SJCRH30 (cell line): ENCODE results near the gene RSPRY1. TPM values are rescaled to one million over a fixed set of nuclear protein-coding genes. Genes with fewer than 3 reads are reported as not detected.
A peak's percentile ranks its signal among the peaks of the same experiment; 100 is the strongest.

Source experiments
- DNase-seq, 2 experiments: peaks; one replicate each; pipeline ENCODE4 v3.0.0-alpha.2; 2015 to 2020
- H3K27ac ChIP-seq: fragments of 250-450 bp; sonication (Bioruptor Pico); 2 replicates; pipeline ENCODE4 v1.5.1; 2020; ENCODE audit warnings: mild to moderate bottlenecking, moderate library complexity
- H3K27me3 ChIP-seq: fragments of 250-450 bp; sonication (Bioruptor Pico); 2 replicates; pipeline ENCODE4 v1.5.1; 2020; ENCODE audit warnings: mild to moderate bottlenecking, moderate library complexity
- H3K36me3 ChIP-seq: fragments of 250-450 bp; sonication (Bioruptor Pico); 2 replicates; pipeline ENCODE4 v1.5.1; 2020; ENCODE audit warnings: mild to moderate bottlenecking, moderate library complexity
- H3K4me1 ChIP-seq: fragments of 250-450 bp; sonication (Bioruptor Pico); 2 replicates; pipeline ENCODE4 v1.5.1; 2020; ENCODE audit warnings: mild to moderate bottlenecking, moderate library complexity
- H3K4me3 ChIP-seq: fragments of 250-450 bp; sonication (Bioruptor Pico); 2 replicates; pipeline ENCODE4 v1.5.1; 2020; ENCODE audit warnings: mild to moderate bottlenecking, moderate library complexity
- H3K9me3 ChIP-seq: fragments of 250-450 bp; sonication (Bioruptor Pico); replicated peaks from 2 replicates; pipeline ENCODE4 v1.5.1; 2020; ENCODE audit warnings: mild to moderate bottlenecking, moderate library complexity
- total RNA-seq: library from RNA; depleted of rRNA; stranded (reverse); fragments of >200 nt; shearing (Covaris generic); gene quantifications from 2 replicates; pipeline ENCODE4 v1.2.3, GENCODE V29; 2014; rRNA removed

Gene RSPRY1
- 49.9 and 50.8 TPM in 2 replicates for total RNA-seq

DNA sequence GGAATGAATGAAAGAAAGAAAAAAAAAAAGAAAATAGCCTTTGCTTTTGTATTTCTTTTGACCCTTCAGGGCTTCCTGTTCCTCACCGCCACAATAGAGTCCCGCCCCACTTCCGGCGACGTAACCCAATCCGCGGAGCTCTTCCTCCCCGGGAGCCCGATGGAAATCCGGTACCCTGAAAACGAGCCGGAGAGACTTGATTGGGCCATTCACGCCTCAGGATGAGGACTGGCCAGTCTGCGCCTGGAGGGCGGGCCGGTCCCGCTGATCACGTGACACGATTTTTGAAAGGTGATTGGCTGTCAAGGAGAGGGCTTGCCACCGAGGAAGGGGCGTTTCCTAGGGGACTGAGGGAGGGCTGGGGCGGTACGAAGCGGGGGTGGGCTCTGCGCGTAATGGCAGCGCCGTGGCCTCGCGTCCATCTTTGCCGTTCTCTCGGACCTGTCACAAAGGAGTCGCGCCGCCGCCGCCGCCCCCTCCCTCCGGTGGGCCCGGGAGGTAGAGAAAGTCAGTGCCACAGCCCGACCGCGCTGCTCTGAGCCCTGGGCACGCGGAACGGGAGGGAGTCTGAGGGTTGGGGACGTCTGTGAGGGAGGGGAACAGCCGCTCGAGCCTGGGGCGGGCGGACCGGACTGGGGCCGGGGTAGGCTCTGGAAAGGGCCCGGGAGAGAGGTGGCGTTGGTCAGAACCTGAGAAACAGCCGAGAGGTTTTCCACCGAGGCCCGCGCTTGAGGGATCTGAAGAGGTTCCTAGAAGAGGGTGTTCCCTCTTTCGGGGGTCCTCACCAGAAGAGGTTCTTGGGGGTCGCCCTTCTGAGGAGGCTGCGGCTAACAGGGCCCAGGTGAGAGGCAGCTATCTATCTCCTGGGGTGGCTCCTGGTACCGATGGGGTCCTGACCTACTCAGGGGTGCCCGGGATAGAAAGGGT, at the start of gene RSPRY1, which contains the start of gene PSME3IP1:
Gene RSPRY1, plus strand, starts transcription at position 385 of the 927 bp plus-strand sequence. CDS start 18,330 bp downstream, outside the sequence.
Gene PSME3IP1, minus strand, starts transcription at position 95 of the 927 bp plus-strand sequence. CDS start 12,185 bp downstream, outside the sequence.
- Histone ChIP-seq H3K9me3 (no peaks in the 10 kb centered on the region), H3K36me3 (no peaks in the 10 kb centered on the region)
- DNase-seq, result peak; percentile 100

DNA sequence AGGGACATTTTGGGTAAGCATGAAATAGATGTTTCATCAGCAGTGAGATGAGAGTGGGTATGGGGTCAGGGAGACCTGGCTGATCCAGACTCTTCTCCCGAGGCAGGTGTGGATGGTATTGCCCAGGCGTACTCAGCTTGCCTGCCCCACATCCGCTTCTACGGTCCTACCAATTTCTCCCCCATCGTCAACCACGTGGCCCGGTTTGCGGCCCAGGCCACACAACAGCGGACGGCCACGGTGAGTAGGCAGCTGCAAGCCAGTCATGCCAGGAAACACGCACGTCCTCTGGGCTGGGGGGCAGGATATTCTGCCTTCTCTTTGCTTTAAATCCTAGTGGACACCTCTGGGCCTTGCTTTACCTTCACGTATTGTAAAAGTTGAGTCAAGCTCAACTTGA, 49.1 kb upstream of the RSPRY1 start:
- no peaks in the 10 kb centered on the region for H3K27me3 ChIP-seq
- no peaks in the 10 kb centered on the region for H3K36me3 ChIP-seq
- DNase-seq, result no peak
- H3K27ac ChIP-seq, result no peak overlapping the region
- no peaks in the 10 kb centered on the region for H3K9me3 ChIP-seq
- no peak overlapping the region for H3K4me3 ChIP-seq
- no peaks in the 10 kb centered on the region for H3K4me1 ChIP-seq

More for the DNA sequence above, at the start of gene RSPRY1, which contains the start of gene PSME3IP1:
- Histone ChIP-seq H3K4me1 (peaks cover 16% of the 10 kb centered on the region), H3K4me3 (peak within 1 kb of the TSS; percentile 78), H3K27me3 (no peaks in the 10 kb centered on the region), H3K27ac (peak within 1 kb of the TSS; percentile 81)

DNA sequence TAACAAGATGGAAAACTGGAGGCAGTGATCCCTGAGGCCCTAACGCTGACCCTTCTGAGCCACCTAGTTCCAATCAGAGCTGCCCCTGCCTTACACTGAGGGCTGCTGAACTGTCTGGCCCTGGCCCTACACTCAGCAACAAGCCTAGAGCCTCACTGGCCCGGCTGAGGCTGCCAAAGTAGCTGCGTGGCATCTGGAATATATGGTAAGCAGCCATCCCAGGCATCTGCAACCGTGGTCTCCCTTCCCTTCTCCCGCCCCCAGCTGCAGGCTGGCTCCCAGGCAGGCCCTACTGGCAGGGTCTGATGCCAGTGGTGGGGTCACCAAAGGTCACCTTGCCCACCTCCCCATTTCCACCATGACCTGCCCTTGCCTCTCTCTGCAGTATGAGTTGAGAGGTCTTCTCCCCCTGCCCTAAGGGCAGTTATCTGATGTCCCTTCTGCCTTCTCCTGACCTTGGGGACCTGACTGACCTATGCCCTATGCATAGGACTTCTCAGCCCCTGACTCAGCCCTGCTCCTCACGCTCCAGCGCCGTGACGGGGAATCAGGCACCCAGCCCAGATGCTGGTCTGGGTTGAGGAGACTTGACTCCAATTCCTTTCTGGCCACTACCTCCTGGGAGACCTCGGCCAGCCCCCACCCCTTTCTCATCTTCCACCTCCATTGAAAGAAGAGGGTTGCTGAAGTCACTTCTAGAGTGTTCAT, 48.4 kb upstream of the RSPRY1 start:
- no peaks in the 10 kb centered on the region for H3K4me1 ChIP-seq
- no peaks in the 10 kb centered on the region for H3K36me3 ChIP-seq
- no peaks in the 10 kb centered on the region for H3K9me3 ChIP-seq
- no peaks in the 10 kb centered on the region for H3K27me3 ChIP-seq
- no peak overlapping the region for H3K4me3 ChIP-seq
- no peak overlapping the region for H3K27ac ChIP-seq
- no peak for DNase-seq

DNA sequence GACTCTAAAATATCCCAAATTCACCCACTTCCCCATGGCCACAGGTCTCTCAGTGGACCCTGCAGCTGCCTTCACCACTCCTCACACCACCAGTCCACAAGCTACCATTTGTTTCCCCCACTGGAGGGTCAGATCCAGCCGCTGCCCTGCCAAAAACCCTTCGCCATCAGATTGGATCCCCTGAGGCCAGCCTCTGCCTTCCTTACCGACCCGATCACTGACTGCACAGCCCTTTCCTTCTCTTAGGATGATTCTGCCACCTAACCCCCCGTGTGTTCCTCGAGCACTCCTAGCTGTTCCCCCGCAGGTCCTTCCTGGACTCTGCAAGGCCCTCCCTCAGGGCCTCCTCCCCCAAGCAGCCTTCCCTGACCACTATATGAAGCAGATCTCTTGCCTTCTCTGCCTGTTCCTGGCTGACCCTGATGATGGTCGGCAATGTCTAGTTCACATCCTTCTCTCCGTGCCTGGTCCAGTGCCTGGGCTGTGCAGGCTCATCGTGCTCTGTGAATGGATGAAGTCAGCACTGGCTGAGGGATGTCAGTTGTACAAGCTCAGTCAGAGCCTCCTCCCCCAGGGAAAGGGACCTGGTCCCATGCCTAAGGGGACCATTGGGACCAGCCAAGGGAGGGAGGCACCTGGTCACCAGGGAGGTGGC, 47.7 kb upstream of the RSPRY1 start:
- Histone ChIP-seq H3K27ac (no peak overlapping the region), H3K9me3 (no peaks in the 10 kb centered on the region), H3K36me3 (no peaks in the 10 kb centered on the region), H3K4me1 (no peaks in the 10 kb centered on the region), H3K27me3 (no peaks in the 10 kb centered on the region), H3K4me3 (no peak overlapping the region)
- DNase-seq, result no peak

DNA sequence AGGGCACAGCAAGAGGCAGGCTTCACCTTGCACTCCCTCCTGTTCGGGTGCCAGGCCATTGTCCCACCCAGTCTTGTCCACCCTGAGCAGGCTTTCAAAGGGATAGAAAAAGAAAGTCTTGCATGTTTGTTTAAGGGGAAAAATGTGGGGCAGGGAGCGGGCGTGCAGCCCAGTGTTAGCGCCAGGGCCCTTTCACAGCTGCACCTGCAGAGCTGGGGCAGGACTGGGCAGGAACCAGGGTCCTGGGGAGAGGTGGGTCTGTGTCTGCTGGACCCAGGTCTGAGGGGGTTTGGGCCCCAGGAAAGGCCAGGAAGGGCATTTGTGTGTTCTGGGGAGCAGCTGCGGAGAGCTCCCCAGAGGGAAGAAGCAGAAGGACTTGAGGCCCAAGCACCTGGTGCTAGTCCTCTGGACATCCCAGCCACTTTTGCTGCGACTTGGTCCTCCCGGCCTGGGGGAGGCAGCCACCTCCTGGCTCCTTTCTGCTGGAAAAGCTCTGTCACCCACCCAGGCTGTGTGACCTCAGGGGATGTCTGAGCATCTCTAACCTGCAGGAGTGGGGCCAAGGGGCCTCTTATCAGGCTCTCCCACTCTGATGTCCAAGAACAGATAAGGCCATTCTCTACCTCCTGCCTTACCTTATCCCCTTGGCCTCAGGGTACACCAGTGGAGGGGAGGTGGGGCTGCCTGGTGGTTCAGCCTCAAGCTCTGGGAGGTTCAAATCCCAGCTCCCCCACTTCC, 45.0 kb upstream of the RSPRY1 start:
- no peak overlapping the region for H3K4me3 ChIP-seq
- no peak for DNase-seq
- no peak overlapping the region for H3K27ac ChIP-seq
- H3K36me3 ChIP-seq, result no peaks in the 10 kb centered on the region
- no peaks in the 10 kb centered on the region for H3K4me1 ChIP-seq
- H3K27me3 ChIP-seq, result no peaks in the 10 kb centered on the region
- no peaks in the 10 kb centered on the region for H3K9me3 ChIP-seq

DNA sequence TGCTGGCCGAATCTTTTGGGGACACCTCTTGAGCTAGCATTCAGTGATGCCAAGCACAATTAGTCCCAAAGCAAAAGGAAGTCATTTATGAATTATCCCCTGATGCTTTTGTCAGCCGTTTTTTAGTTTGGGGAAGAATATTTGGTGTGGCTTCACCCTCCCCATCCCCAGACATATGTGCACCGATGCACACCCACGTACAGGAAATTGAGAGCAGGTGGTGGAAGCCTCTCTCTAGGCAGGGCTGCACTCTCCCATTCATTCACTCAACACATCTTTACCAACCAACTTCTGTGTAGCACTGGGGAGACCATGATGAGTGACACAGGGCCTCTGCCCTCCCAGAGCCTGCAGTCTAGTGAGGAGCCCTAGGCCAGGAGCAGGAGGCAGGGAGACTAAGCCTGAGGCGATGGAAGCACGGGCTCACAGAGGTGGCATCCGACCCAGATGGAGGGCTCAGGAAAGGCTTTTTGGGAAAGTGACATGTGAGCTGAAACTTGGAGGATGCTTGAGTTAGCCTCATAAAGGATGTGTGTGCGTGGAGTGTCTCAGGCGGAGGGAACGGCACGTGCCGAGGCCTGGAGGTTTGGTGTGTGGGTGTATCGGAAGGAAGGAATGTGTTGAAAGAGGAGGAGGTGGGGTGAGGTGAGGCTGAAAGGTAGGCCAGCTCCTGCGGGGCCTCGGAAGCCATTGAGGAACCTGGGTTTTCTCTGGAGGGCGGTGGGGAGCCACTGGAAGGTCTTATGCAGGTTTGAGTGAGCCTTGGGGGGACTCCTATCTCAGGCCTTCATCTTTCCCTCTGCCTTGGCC, 44.1 kb upstream of the RSPRY1 start:
- H3K27ac ChIP-seq, result no peak overlapping the region
- H3K4me3 ChIP-seq, result no peak overlapping the region
- DNase-seq, result no peak
- no peaks in the 10 kb centered on the region for H3K9me3 ChIP-seq
- no peaks in the 10 kb centered on the region; the same call in 1 of the 2 replicates for H3K4me1 ChIP-seq
- H3K36me3 ChIP-seq, result no peaks in the 10 kb centered on the region
- no peaks in the 10 kb centered on the region for H3K27me3 ChIP-seq

DNA sequence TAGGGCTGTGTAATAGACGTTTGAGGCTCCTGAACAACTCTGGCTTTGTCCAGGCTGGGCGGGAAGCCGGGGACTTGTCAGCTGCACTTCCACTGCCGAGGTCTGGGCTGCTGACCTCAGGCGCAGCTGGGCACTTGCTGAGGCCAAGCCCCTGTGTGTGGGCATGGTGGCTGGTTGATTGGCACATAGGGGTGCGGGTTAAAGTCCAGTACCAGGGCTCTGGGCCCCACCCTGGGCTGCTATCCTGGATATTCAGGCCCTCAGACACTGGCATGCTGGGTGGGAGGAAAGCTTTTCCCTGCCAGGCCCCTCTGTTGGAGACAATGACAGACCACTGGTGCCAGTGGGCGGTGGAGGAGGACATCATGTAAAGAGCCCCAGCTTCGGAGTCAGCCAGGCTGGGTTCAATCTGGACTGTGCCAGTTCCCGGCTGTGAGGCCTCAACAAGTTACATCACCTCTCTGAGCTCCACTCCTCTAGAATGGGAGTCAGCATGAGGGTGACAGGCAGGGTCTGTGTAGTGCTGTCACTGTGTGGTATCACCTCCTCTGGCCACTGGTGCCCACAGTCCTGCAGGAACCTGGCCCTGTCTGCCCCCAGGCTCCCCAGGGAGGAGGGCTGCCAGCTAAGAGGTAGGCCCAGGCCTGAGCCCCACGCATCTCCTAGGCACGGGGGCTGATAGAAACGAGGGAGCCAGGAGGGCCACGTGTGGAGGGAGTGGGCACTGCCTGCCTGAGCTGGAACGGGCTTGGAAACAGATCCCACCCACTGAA, 42.8 kb upstream of the RSPRY1 start:
- no peak overlapping the region for H3K4me3 ChIP-seq
- peaks cover 8% of the 10 kb centered on the region; the same call in 1 of the 2 replicates for H3K4me1 ChIP-seq
- H3K9me3 ChIP-seq, result no peaks in the 10 kb centered on the region
- H3K36me3 ChIP-seq, result no peaks in the 10 kb centered on the region
- H3K27ac ChIP-seq, result no peak overlapping the region
- no peaks in the 10 kb centered on the region for H3K27me3 ChIP-seq
- DNase-seq, result no peak

DNA sequence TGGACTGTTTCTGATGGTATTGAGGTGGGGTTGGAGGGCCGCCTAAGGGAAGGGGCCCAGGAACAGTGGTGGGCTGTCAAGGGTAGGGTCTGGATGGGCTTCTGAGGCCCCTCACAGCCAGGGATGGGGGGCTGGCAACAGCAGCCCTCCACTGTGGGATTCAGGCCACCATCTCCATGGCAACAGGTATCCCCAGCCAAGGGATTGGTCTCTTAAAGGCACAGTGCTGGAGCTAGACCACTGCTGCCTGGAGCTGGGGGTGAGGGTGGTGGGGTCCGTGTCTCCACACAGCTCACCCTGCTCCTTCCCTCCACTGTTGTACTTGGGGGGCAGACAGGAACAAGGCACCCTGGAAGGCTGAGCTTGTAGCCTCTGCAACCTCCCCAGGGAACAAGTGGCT, 42.1 kb upstream of the RSPRY1 start:
- H3K27ac ChIP-seq, result no peak overlapping the region
- no peak overlapping the region for H3K4me3 ChIP-seq
- no peaks in the 10 kb centered on the region for H3K27me3 ChIP-seq
- DNase-seq, result no peak
- H3K9me3 ChIP-seq, result no peaks in the 10 kb centered on the region
- H3K36me3 ChIP-seq, result no peaks in the 10 kb centered on the region
- peaks cover 8% of the 10 kb centered on the region; the same call in 1 of the 2 replicates for H3K4me1 ChIP-seq

DNA sequence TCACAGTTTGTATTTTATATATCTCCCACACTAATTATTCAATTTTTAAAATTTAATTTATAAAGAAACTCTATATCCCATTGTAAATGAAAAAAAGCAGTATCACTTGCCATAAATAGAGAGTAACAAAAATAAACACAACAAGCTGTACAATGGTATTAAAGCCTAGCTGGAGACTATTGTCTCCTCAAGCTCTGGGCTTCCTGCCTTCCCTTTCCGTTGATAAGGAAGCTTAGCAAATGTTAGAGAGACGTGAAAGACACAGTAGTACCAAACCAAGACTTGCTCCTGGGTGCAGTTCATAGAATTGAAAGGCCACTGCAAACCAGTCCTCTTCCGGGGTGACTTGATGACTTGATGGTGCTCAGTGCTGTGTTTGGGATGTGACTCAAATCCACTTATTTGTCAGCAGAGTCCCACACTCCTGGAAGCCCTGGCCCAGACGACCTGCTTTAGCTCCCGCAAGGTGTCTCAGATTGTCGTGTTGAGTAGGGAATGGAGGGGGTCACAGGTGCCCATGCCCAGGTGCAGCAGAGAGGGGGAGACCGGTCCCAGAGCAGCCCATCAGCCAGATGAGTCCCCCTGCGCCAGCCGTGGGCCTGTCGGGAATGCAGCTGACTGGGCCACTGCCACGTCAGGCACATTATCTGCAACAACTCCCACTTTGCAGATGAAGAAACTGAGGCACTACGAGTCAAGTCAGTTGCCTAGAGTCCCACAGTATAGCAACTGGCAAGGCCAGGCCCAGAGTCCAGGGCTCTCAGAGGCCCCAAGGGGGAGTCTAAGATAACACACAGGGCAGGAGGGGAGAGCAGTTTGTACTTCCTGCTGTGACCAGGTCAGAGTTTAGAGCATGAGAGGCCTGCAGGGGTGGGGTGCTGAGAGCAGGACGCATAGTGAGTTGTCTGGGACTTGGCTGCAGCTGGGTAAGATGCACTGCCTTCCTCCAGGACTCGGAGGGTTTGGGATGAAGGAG, 40.8 kb upstream of the RSPRY1 start:
- peaks cover 8% of the 10 kb centered on the region; the same call in 1 of the 2 replicates for H3K4me1 ChIP-seq

DNA sequence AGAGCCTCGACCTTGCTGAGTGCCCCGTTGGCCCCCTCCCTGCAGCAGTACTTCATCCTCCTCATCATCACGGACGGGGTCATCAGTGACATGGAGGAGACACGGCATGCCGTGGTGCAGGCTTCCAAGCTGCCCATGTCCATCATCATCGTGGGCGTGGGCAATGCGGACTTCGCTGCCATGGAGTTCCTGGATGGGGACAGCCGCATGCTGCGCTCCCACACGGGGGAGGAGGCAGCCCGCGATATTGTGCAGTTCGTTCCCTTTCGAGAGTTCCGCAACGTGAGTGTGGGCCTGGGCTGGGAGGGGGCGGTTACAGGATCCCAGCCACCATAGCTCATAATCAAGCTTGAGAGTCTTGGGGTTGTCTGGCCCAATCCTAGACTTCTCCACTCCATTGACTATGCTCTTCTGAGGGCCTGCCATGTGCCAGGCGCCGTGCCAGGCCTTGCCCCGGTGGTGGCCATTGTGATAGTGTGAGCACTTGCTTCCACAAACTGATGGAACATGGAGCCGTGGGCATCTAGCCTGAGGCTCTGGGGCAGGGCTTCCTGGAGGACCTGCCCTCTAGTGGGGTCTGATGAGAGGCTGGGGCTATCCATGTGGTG, 40.0 kb upstream of the RSPRY1 start:
- DNase-seq, result no peak
- no peak overlapping the region for H3K4me3 ChIP-seq
- no peaks in the 10 kb centered on the region for H3K9me3 ChIP-seq
- H3K27ac ChIP-seq, result no peak overlapping the region
- H3K36me3 ChIP-seq, result 0 out of 2 replicates have a peak, but pooled peaks cover 5% of the 10 kb centered on the region
- no peaks in the 10 kb centered on the region for H3K27me3 ChIP-seq
- peaks cover 8% of the 10 kb centered on the region; the same call in 1 of the 2 replicates for H3K4me1 ChIP-seq

More for the DNA sequence above, 40.8 kb upstream of the RSPRY1 start:
- no peak overlapping the region for H3K4me3 ChIP-seq
- DNase-seq, result no peak
- no peaks in the 10 kb centered on the region for H3K9me3 ChIP-seq
- no peaks in the 10 kb centered on the region for H3K36me3 ChIP-seq
- no peaks in the 10 kb centered on the region for H3K27me3 ChIP-seq
- no peak overlapping the region for H3K27ac ChIP-seq

DNA sequence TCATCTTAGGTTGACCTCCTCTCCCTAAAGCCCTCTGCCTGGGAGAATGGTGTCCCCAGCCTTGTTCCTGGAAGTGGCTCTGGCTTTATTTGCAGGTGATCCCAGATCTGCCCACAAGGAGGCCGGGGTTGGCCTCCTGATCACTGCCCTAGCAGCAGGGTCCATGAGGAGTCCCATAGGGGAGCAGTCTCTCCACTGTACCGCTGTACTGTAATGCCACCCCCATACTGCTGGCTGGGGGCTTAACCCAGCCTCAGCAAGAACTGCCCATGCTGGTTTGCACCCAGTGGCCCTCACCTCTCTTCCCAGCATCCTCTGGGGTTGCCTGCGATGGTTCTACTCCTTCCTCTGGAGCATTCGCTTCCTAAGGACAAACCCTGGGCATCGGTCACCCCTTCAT, 39.4 kb upstream of the RSPRY1 start:
- H3K4me1 ChIP-seq, result peaks cover 8% of the 10 kb centered on the region; the same call in 1 of the 2 replicates
- no peaks in the 10 kb centered on the region for H3K9me3 ChIP-seq
- no peak overlapping the region for H3K4me3 ChIP-seq
- H3K27me3 ChIP-seq, result no peaks in the 10 kb centered on the region
- H3K27ac ChIP-seq, result no peak overlapping the region
- peak in 1 of 2 experiments; percentile 44 for DNase-seq
- 0 out of 2 replicates have a peak, but pooled peaks cover 5% of the 10 kb centered on the region for H3K36me3 ChIP-seq
